ENCODE data around the gene MUC5B. TPM values are rescaled to one million over a fixed set of nuclear protein-coding genes. Genes with fewer than 3 reads are reported as not detected.

The MUC5B gene
- total RNA-seq, 1 experiment from 2014 or later, result 24.3 TPM

- H4K20me1 ChIP-seq (ENCODE audit: low read length), result no peaks in the 10 kb centered on the region
- no peaks in the 10 kb centered on the region for H3K79me2 ChIP-seq (ENCODE audit: low read length)
- ATAC-seq (no peak), DNase-seq (no peak)
- ChIA-PET CTCF (no interaction called here), POLR2A (ENCODE audit: unreplicated experiment) (no interaction called here)
- H3K27me3 ChIP-seq (ENCODE audit: low read length), result no peaks in the 10 kb centered on the region
- TF ChIP-seq EZH2 (IDR thresholded peaks at IDR 0.05; ENCODE audit: low read length, unreplicated experiment) (no peak), CTCF (conservative IDR thresholded peaks at IDR 0.05; ENCODE audit: low read depth, low read length) (no peak), EZH2phosphoT487 (IDR thresholded peaks at IDR 0.05; ENCODE audit: borderline replicate concordance, low read length) (no peak)
- no peak overlapping the region for H3K4me3 ChIP-seq (ENCODE audit: low read length)
- no TSS peak for BruUV-seq (replicated peaks)
- no peaks in the 10 kb centered on the region for H3K36me3 ChIP-seq (ENCODE audit: low read depth, low read length)
- no peaks in the 10 kb centered on the region for H3F3A ChIP-seq (ENCODE audit: low read length, unreplicated experiment)
- H3K9ac ChIP-seq (ENCODE audit: low read length), result no peak overlapping the region
- H3K27ac ChIP-seq (ENCODE audit: low read length), result no peak overlapping the region
- H3K9me3 ChIP-seq (ENCODE audit: low read length), result no peaks in the 10 kb centered on the region
- H3K4me1 ChIP-seq (ENCODE audit: insufficient read depth, low read length), result peaks cover 12% of the 10 kb centered on the region; the same call in 1 of the 2 replicates
- intact Hi-C loops (cut with micrococcal nuclease), result no loop called here
- no peak overlapping the region for H2AFZ ChIP-seq (ENCODE audit: low read length)
- H3K4me2 ChIP-seq (ENCODE audit: low read length), result no peak overlapping the region
- H3K9me2 ChIP-seq (replicated peaks; ENCODE audit: low read length), result no peaks in the 10 kb centered on the region
Measured at GRCh38 chr11:1228101-1228821, 5.4 kb downstream of the MUC5B start.

GRCh38 chr11:1228921-1229451 is 6.1 kb downstream of the MUC5B start:
- peaks cover 5% of the 10 kb centered on the region; the same call in 1 of the 2 replicates for H3K4me1 ChIP-seq (ENCODE audit: insufficient read depth, low read length)
- CTCF ChIA-PET, result no interaction called here
- DNase-seq (no peak), ATAC-seq (no peak)
- no peak overlapping the region for H3K9ac ChIP-seq (ENCODE audit: low read length)
- intact Hi-C loops (cut with micrococcal nuclease), result no loop called here
- H3K27ac ChIP-seq (ENCODE audit: low read length), result no peak overlapping the region
- H4K20me1 ChIP-seq (ENCODE audit: low read length), result no peaks in the 10 kb centered on the region
- H3K27me3 ChIP-seq (ENCODE audit: low read length), result no peaks in the 10 kb centered on the region
- no peaks in the 10 kb centered on the region for H3F3A ChIP-seq (ENCODE audit: low read length, unreplicated experiment)
- H2AFZ ChIP-seq (ENCODE audit: low read length), result no peak overlapping the region
- POLR2A ChIA-PET (ENCODE audit: unreplicated experiment), result no interaction called here
- no peak overlapping the region for H3K4me2 ChIP-seq (ENCODE audit: low read length)
- no peaks in the 10 kb centered on the region for H3K9me2 ChIP-seq (replicated peaks; ENCODE audit: low read length)
- H3K36me3 ChIP-seq (ENCODE audit: low read depth, low read length), result no peaks in the 10 kb centered on the region
- H3K9me3 ChIP-seq (ENCODE audit: low read length), result no peaks in the 10 kb centered on the region
- TF ChIP-seq EZH2phosphoT487 (IDR thresholded peaks at IDR 0.05; ENCODE audit: borderline replicate concordance, low read length), result no peak
- TF ChIP-seq EZH2 (IDR thresholded peaks at IDR 0.05; ENCODE audit: low read length, unreplicated experiment), result no peak
- no peak for TF ChIP-seq CTCF (conservative IDR thresholded peaks at IDR 0.05; ENCODE audit: low read depth, low read length)
- H3K4me3 ChIP-seq (ENCODE audit: low read length), result no peak overlapping the region
- BruUV-seq (replicated peaks), result no TSS peak
- no peaks in the 10 kb centered on the region for H3K79me2 ChIP-seq (ENCODE audit: low read length)

GRCh38 chr11:1229471-1230120 is 6.7 kb downstream of the MUC5B start:
- no TSS peak for BruUV-seq (replicated peaks)
- Histone ChIP-seq H3K27me3 (ENCODE audit: low read length) (no peaks in the 10 kb centered on the region), H3K27ac (ENCODE audit: low read length) (no peak overlapping the region), H3K79me2 (ENCODE audit: low read length) (no peaks in the 10 kb centered on the region), H3K36me3 (ENCODE audit: low read depth, low read length) (no peaks in the 10 kb centered on the region), H3K4me2 (ENCODE audit: low read length) (no peak overlapping the region), H4K20me1 (ENCODE audit: low read length) (no peaks in the 10 kb centered on the region), H2AFZ (ENCODE audit: low read length) (no peak overlapping the region), H3K9me2 (replicated peaks; ENCODE audit: low read length) (no peaks in the 10 kb centered on the region), H3K4me1 (ENCODE audit: insufficient read depth, low read length) (peaks cover 3% of the 10 kb centered on the region; the same call in 1 of the 2 replicates), H3K4me3 (ENCODE audit: low read length) (no peak overlapping the region), H3K9me3 (ENCODE audit: low read length) (no peaks in the 10 kb centered on the region), H3K9ac (ENCODE audit: low read length) (no peak overlapping the region), H3F3A (ENCODE audit: low read length, unreplicated experiment) (no peaks in the 10 kb centered on the region)
- intact Hi-C loops (cut with micrococcal nuclease), result no loop called here
- ChIA-PET CTCF (no interaction called here), POLR2A (ENCODE audit: unreplicated experiment) (no interaction called here)
- TF ChIP-seq CTCF (conservative IDR thresholded peaks at IDR 0.05; ENCODE audit: low read depth, low read length) (no peak), EZH2 (IDR thresholded peaks at IDR 0.05; ENCODE audit: low read length, unreplicated experiment) (no peak), EZH2phosphoT487 (IDR thresholded peaks at IDR 0.05; ENCODE audit: borderline replicate concordance, low read length) (no peak)
- no peak for DNase-seq
- ATAC-seq, result no peak

All from PC-3 (cell line).